Measurements from ENCODE around the gene SCGB3A1. TPM values are rescaled to one million over a fixed set of nuclear protein-coding genes. Genes with fewer than 3 reads are reported as not detected.

The SCGB3A1 gene
- total and polyA plus RNA-seq, 3 experiments from 2014 or later, result 0.95 to 2.0 (median 1.6) TPM

DNA sequence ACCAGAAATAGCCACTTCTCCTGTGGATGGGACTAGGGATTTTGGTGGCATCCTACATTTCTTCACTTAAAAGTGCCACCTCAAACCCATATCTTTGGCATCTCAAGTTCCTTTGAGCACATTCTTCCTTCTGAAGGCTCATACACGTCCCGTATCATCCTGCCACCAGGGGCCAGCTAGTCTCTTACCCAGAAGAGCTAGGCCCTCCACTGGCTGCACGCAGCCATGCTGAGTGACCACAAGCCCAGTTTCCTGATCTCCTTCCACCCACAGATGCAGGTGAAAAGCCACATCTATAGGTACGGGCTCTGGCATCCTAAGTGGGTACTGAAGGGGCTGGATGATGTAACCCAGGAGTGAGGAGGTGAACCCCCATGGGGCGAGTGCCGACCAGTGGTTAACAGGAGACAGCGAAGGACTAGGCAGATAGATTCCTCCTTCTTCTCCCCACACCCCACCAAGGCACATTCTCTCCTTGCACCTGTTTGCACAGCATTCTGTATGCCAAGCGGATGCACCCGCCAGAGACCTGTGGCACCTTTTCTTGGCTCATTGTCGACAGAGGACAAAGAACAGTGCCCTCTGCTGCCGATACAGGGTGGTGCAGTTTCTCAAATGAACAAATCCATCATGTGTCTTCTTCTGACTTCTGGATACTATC is 14.4 kb upstream of the SCGB3A1 start:
- no peak overlapping the region for H3K4me3 Mint-ChIP-seq
- no peak overlapping the region for H3K4me3 ChIP-seq (ENCODE audit: low read length)
- peak overlapping the region in 3 of 8 donors; percentile 42 to 95 (median 87) for H3K27ac Mint-ChIP-seq
- peaks cover 0 to 6% (median 0%) of the 10 kb centered on the region in 3 donors for H3K36me3 Mint-ChIP-seq
- no peaks in the 10 kb centered on the region for H3K27me3 Mint-ChIP-seq
- H3K4me1 Mint-ChIP-seq, result peaks cover 0 to 8% (median 5%) of the 10 kb centered on the region in 3 donors
- no peaks in the 10 kb centered on the region for H3K4me1 ChIP-seq (ENCODE audit: insufficient read depth, low read length)
- ChIA-PET CTCF (interaction anchor here (0.9 to 2.5 kb wide), 5 partner anchors 63 to 113 kb away, joined by 3 to 14 read pairs (median 4); no protein-coding TSS in a partner anchor), POLR2A (no interaction called here)
- no peaks in the 10 kb centered on the region for H3K36me3 ChIP-seq (ENCODE audit: insufficient read depth, low read length)
- DNase-seq, result peak; percentile 24 to 80 (median 39)
- no peak overlapping the region for H3K27ac ChIP-seq (ENCODE audit: low read depth, low read length)
- no peaks in the 10 kb centered on the region for H3K27me3 ChIP-seq (ENCODE audit: insufficient read depth, low read length, poor library complexity, severe bottlenecking)
- H3K9me3 ChIP-seq (ENCODE audit: low read length), result no peaks in the 10 kb centered on the region
- no peaks in the 10 kb centered on the region for H3K9me3 Mint-ChIP-seq

DNA sequence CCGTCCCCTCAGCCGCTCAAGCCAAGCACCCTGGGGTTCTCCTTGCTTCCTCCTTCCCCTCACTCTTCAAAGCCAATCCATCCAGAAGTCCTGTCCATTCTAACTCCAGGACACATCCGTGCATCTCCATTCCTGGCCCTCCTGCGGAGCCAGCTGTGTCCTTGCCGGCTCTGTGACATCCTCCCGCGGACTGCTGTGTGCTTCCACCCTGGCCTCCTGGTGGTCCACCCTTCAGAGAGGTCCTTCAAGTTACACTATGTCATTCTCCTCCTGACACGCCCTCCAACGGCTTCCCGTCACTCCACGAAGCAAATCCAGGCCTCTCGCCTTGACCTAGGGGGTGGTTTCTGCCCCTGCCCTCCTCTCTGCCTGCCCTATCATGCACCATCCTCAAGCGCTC is 13.0 kb upstream of the SCGB3A1 start:
- DNase-seq, result no peak
- Histone ChIP-seq H3K27me3 (ENCODE audit: insufficient read depth, low read length, poor library complexity, severe bottlenecking) (no peaks in the 10 kb centered on the region), H3K36me3 (ENCODE audit: insufficient read depth, low read length) (no peaks in the 10 kb centered on the region), H3K4me1 (ENCODE audit: insufficient read depth, low read length) (no peaks in the 10 kb centered on the region), H3K9me3 (ENCODE audit: low read length) (no peaks in the 10 kb centered on the region), H3K27ac (ENCODE audit: low read depth, low read length) (no peak overlapping the region), H3K4me3 (ENCODE audit: low read length) (no peak overlapping the region)
- Mint-ChIP-seq H3K4me1 (peaks cover 0 to 8% (median 5%) of the 10 kb centered on the region in 3 donors), H3K36me3 (peaks cover 0 to 4% (median 0%) of the 10 kb centered on the region in 3 donors), H3K27ac (no peak overlapping the region), H3K27me3 (peaks cover 0 to 1% of the 10 kb centered on the region in 2 donors), H3K4me3 (no peak overlapping the region), H3K9me3 (no peaks in the 10 kb centered on the region)
- ChIA-PET POLR2A (no interaction called here), CTCF (no interaction called here)

DNA sequence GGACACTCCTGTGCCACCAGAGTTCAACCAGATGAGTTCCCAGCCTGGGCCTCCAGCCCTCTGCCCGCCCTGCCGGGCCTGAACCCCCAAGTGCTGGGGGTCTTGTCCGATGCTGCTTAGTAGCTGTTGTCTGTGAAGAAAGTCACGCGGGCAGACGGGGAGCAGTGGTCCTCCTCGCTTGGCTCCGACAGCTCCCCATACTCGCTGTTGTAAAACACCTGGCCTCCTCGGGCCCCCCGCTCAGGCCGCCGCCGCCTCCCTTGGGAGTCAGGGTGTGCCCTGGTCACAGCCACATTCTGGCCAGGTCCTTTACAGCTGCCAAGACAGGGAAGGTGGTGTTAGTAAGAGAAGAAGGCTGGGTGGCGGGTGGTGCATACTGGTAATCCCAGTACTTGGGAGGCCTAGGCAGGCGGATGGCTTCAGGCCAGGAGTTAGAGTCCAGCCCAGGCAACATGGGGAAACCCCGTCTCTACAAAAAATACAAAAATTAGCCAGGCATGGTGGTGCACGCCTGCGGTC is 11.8 kb upstream of the SCGB3A1 start:
- ChIA-PET POLR2A (no interaction called here), CTCF (no interaction called here)
- no peak for DNase-seq
- H3K27me3 ChIP-seq (ENCODE audit: insufficient read depth, low read length, poor library complexity, severe bottlenecking), result no peaks in the 10 kb centered on the region
- no peak overlapping the region for H3K27ac ChIP-seq (ENCODE audit: low read depth, low read length)
- H3K36me3 ChIP-seq (ENCODE audit: insufficient read depth, low read length), result no peaks in the 10 kb centered on the region
- H3K9me3 Mint-ChIP-seq, result no peaks in the 10 kb centered on the region
- no peaks in the 10 kb centered on the region for H3K9me3 ChIP-seq (ENCODE audit: low read length)
- H3K4me1 Mint-ChIP-seq, result peaks cover 0 to 8% (median 5%) of the 10 kb centered on the region in 3 donors
- no peak overlapping the region for H3K4me3 Mint-ChIP-seq
- H3K36me3 Mint-ChIP-seq, result peaks cover 0 to 1% (median 0%) of the 10 kb centered on the region in 3 donors
- no peak overlapping the region for H3K4me3 ChIP-seq (ENCODE audit: low read length)
- peak overlapping the region in 1 of 8 donors; percentile 63 for H3K27ac Mint-ChIP-seq
- H3K27me3 Mint-ChIP-seq, result peaks cover 0 to 2% of the 10 kb centered on the region in 2 donors
- no peaks in the 10 kb centered on the region for H3K4me1 ChIP-seq (ENCODE audit: insufficient read depth, low read length)

DNA sequence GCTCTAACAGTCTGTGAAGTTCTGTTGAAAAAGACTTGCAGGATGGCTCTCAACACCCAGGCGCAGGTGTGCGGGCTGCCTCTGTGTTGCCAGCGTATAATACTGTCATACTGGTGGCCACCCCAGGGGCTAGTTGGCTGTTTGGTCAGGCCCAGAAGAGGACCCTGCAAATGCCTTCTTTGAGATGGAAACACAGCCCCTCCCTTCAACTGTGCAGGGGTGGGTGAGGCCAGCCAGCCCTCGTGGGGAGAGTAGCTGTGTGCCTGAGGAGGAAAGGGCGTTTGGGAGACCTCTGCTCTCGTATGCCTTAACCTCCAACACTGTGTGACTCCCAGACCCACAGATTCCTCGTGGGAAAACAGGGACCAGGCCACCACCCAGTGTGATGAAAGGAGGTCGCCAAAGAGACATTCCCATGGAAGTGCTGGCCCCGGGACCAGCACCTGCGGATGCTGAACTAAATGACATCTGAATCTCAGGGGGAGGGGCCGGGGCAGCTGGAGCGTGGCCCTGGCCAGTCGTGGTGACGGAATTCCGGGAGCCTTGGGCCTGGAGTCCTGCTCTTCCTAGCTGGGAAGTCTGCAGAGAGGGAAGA is 11.3 kb upstream of the SCGB3A1 start:
- Histone ChIP-seq H3K4me1 (ENCODE audit: insufficient read depth, low read length) (no peaks in the 10 kb centered on the region), H3K4me3 (ENCODE audit: low read length) (no peak overlapping the region), H3K27me3 (ENCODE audit: insufficient read depth, low read length, poor library complexity, severe bottlenecking) (no peaks in the 10 kb centered on the region), H3K9me3 (ENCODE audit: low read length) (no peaks in the 10 kb centered on the region), H3K27ac (ENCODE audit: low read depth, low read length) (no peak overlapping the region), H3K36me3 (ENCODE audit: insufficient read depth, low read length) (no peaks in the 10 kb centered on the region)
- ChIA-PET CTCF (no interaction called here), POLR2A (no interaction called here)
- H3K4me3 Mint-ChIP-seq, result no peak overlapping the region
- H3K27ac Mint-ChIP-seq, result peak overlapping the region in 1 of 8 donors; percentile 63
- peaks cover 0 to 1% (median 0%) of the 10 kb centered on the region in 3 donors for H3K36me3 Mint-ChIP-seq
- no peaks in the 10 kb centered on the region for H3K9me3 Mint-ChIP-seq
- H3K27me3 Mint-ChIP-seq, result peaks cover 0 to 2% of the 10 kb centered on the region in 2 donors
- peaks cover 0 to 8% (median 5%) of the 10 kb centered on the region in 3 donors for H3K4me1 Mint-ChIP-seq
- DNase-seq, result no peak

DNA sequence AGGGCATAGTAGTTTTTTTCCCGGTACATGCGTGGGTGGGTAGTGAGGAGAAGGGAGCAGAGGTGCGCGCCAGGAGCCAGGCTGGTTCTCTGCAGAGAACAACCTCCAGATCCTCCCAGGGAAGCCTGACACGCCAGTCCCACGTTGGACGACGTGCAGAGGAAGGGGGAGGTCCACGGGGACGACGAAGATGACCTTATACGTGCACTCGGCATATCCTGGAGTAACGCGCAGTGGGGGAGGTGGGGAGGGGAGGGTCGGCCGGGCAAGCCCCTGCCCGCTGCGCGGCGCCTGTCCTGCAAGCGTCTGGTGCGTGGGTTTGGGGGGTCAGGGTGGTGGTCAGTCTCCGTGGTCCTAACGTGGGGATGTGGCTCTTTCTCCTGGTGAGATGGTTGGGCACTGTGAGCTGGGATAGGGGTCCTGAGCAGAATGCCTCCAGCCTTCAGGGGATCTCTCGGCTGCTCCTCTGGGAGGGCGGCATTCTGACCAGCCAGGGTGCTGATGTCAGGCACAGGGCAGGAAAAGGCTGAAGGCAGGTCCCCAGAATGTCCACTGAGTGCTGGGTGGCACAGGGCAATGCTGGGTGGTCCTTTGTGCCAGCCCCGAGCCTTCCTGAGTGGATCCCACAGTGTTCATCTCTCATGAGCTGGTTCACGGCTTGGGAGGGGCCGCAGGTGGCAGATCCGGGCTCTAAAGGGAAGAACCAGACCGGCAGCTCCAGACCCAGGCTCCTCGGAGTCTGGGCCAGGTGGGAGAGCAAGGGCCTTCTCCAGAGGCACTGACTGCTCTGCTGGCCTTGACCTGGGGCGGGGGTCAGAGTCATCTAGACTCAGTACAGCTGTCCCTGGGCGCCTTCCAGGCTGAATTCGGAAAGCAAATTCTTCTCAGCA is 10.5 kb upstream of the SCGB3A1 start:
- ChIA-PET POLR2A (no interaction called here), CTCF (no interaction called here)
- DNase-seq, result no peak
- Histone ChIP-seq H3K4me3 (ENCODE audit: low read length) (no peak overlapping the region), H3K27me3 (ENCODE audit: insufficient read depth, low read length, poor library complexity, severe bottlenecking) (no peaks in the 10 kb centered on the region), H3K27ac (ENCODE audit: low read depth, low read length) (no peak overlapping the region), H3K4me1 (ENCODE audit: insufficient read depth, low read length) (no peaks in the 10 kb centered on the region), H3K36me3 (ENCODE audit: insufficient read depth, low read length) (no peaks in the 10 kb centered on the region), H3K9me3 (ENCODE audit: low read length) (no peaks in the 10 kb centered on the region)
- H3K9me3 Mint-ChIP-seq, result no peaks in the 10 kb centered on the region
- H3K27ac Mint-ChIP-seq, result no peak overlapping the region
- peaks cover 0 to 1% (median 0%) of the 10 kb centered on the region in 3 donors for H3K36me3 Mint-ChIP-seq
- H3K4me3 Mint-ChIP-seq, result no peak overlapping the region
- H3K4me1 Mint-ChIP-seq, result peaks cover 0 to 8% (median 5%) of the 10 kb centered on the region in 3 donors
- H3K27me3 Mint-ChIP-seq, result peaks cover 0 to 2% of the 10 kb centered on the region in 2 donors

DNA sequence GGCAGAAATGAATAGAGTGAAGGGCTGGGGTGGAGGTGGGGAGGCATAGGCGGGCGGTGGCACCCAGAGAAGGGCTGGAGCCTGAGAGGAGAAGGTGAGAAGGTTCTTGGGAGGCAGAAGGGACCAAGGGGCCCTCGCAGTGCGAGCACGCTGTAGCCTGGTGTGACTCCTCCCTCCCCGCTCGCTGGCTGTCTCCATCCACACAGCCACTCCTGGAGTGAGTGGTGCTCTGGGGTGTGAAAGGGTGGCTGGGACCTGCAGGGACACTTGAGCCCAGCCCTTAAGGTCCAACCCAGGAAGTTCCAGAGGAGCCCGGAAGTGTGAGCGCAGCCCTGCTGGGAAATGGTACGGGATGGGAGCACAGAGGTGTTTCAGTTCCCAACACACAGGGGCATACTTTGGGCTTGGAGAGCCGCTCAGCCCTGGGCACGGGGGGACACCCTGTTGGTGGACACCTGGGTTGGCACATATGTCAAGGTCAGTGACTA is 9.3 kb upstream of the SCGB3A1 start:
- Histone ChIP-seq H3K27me3 (ENCODE audit: insufficient read depth, low read length, poor library complexity, severe bottlenecking) (no peaks in the 10 kb centered on the region), H3K36me3 (ENCODE audit: insufficient read depth, low read length) (no peaks in the 10 kb centered on the region), H3K4me3 (ENCODE audit: low read length) (no peak overlapping the region), H3K4me1 (ENCODE audit: insufficient read depth, low read length) (no peaks in the 10 kb centered on the region), H3K9me3 (ENCODE audit: low read length) (no peaks in the 10 kb centered on the region), H3K27ac (ENCODE audit: low read depth, low read length) (no peak overlapping the region)
- no peaks in the 10 kb centered on the region for H3K36me3 Mint-ChIP-seq
- H3K9me3 Mint-ChIP-seq, result no peaks in the 10 kb centered on the region
- ChIA-PET CTCF (no interaction called here), POLR2A (no interaction called here)
- peaks cover 0 to 1% (median 0%) of the 10 kb centered on the region in 3 donors for H3K4me1 Mint-ChIP-seq
- H3K27me3 Mint-ChIP-seq, result peaks cover 0 to 4% of the 10 kb centered on the region in 2 donors
- no peak for DNase-seq
- H3K4me3 Mint-ChIP-seq, result no peak overlapping the region
- peak overlapping the region in 1 of 8 donors; percentile 91 for H3K27ac Mint-ChIP-seq

DNA sequence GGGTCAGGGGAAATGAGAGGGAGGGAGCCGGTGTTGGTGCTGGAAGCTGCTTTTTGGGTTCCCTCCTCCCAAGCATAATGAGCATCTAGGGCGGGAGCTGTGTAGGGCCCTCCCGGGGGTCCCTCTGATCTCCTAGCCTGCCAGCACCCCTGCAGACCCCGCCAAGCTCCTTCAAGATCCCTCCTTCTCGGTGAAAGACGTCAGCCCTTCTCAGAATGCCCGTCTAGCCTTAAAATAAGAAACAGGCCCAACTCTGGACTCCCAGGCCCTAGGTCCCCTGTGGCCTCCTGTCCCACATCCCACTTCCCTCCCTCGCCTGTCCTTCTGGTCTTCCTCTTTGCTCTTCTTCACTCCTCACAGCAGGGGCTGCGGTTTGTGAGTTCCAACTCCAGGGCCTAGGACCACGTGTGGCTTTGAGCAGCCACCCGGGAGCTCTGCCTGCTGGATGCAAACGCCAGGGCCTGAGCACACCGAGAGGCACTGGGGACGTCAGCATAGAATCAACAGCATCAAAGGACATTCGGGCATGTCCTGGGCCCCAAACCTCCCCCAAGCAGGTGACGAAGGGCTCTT is 8.8 kb upstream of the SCGB3A1 start:
- Histone ChIP-seq H3K9me3 (ENCODE audit: low read length) (no peaks in the 10 kb centered on the region), H3K4me1 (ENCODE audit: insufficient read depth, low read length) (no peaks in the 10 kb centered on the region), H3K36me3 (ENCODE audit: insufficient read depth, low read length) (no peaks in the 10 kb centered on the region), H3K4me3 (ENCODE audit: low read length) (no peak overlapping the region), H3K27me3 (ENCODE audit: insufficient read depth, low read length, poor library complexity, severe bottlenecking) (no peaks in the 10 kb centered on the region), H3K27ac (ENCODE audit: low read depth, low read length) (no peak overlapping the region)
- ChIA-PET CTCF (no interaction called here), POLR2A (no interaction called here)
- H3K27ac Mint-ChIP-seq, result peak overlapping the region in 1 of 8 donors; percentile 91
- H3K36me3 Mint-ChIP-seq, result no peaks in the 10 kb centered on the region
- no peak overlapping the region for H3K4me3 Mint-ChIP-seq
- H3K4me1 Mint-ChIP-seq, result no peaks in the 10 kb centered on the region
- H3K27me3 Mint-ChIP-seq, result peaks cover 0 to 4% of the 10 kb centered on the region in 2 donors
- no peaks in the 10 kb centered on the region for H3K9me3 Mint-ChIP-seq
- DNase-seq, result no peak
